Right cardiac atrium (tissue), 5 donors: ENCODE data around the gene SLIT3. TPM values are rescaled to one million over a fixed set of nuclear protein-coding genes. Genes with fewer than 3 reads are reported as not detected.

Experiments used
- ATAC-seq, 2 donors: fragments of 200-7000 bp; cut with Tn5 transposase; one replicate each; pipeline versions ENCODE4 v1.8.0 to v1.9.1; 2020; ENCODE audit warnings: moderate library complexity in 2 of 2, mild to moderate bottlenecking in 1 of 2
- DNase-seq, 3 donors: peaks; one replicate each; pipeline ENCODE4 v3.0.0-alpha.2; 2020
- H3K27ac ChIP-seq: one replicate; pipeline ENCODE4 v1.5.1; 2013; ENCODE audit warnings: mild to moderate bottlenecking, low read length, control low read depth, moderate library complexity
- H3K27me3 ChIP-seq: one replicate; pipeline ENCODE4 v1.6.1; 2013; ENCODE audit not compliant: control insufficient read depth, insufficient read depth
- H3K4me1 ChIP-seq: one replicate; pipeline ENCODE4 v1.6.1; 2013; ENCODE audit warnings: low read length; ENCODE audit not compliant: control insufficient read depth, insufficient read depth
- H3K4me3 ChIP-seq: one replicate; pipeline ENCODE4 v1.5.1; 2013; ENCODE audit warnings: low read length, control low read depth
- H3K9me3 ChIP-seq: one replicate; pipeline ENCODE4 v1.6.1; 2013; ENCODE audit warnings: low read length; ENCODE audit not compliant: control insufficient read depth
- WGBS: extraction: QIAGEN DNeasy Blood & Tissue Kit; methylation state at CpG from one replicate; pipeline ENCODE4 v1.1.7; 2013; 5-methylcytosine and 5-hydroxymethylcytosine counted together
- intact Hi-C, 4 donors: fragments of 100-400 bp; cut with DNase I; formaldehyde crosslinking; loops; one replicate each; pipeline versions ENCODE4 v1.11.0 to v1.14.0; 2022 to 2023
- polyA plus RNA-seq: library from polyadenylated mRNA; stranded (reverse); fragments of 200-250 nt; gene quantifications from one replicate; pipeline ENCODE4 v1.2.3, GENCODE V29; 2013
- total RNA-seq, 4 donors: library from RNA; stranded (reverse); fragmentation: NEBNext Ultra II Directional; extraction: Animal tissue kit (Norgen Biotek cat#: 25700); gene quantifications; one replicate each; pipeline ENCODE4 v1.2.1, GENCODE V29; 2021
- donor health status: healthy with polysubstance abuse.
- donor health status: DM: no; HTN: yes; CAD: no.
- donor health status: DM: no; HTN: no; CAD: no.
- donor health status: DM: no; HTN: yes; CAD: no; lungs with severe emphysema.
- donor health status: DM: yes; HTN: yes; CAD: no.

SLIT3 gene
- total and polyA plus RNA-seq, 5 donors, result 32.9 to 188 (median 109) TPM

GRCh38 chr5:169095976-169096375 is 205.0 kb downstream of the SLIT3 start:
- Histone ChIP-seq H3K27ac (no peak overlapping the region), H3K4me3 (no peak overlapping the region), H3K9me3 (no peaks in the 10 kb centered on the region), H3K4me1 (peaks cover 13% of the 10 kb centered on the region), H3K27me3 (no peaks in the 10 kb centered on the region)
- WGBS, result 55% methylated on average over 1 of the region's 1 CpG
- DNase-seq (no peak), ATAC-seq (no peak)
- intact Hi-C loops, result no loop called here

- 85% methylated on average over 4 of the region's 4 CpGs for WGBS
- peaks cover 11% of the 10 kb centered on the region for H3K4me1 ChIP-seq
- H3K4me3 ChIP-seq, result no peak overlapping the region
- no peak overlapping the region for H3K27ac ChIP-seq
- H3K9me3 ChIP-seq, result no peaks in the 10 kb centered on the region
- intact Hi-C loops, result no loop called here
- ATAC-seq, result no peak
- DNase-seq, result no peak
- no peaks in the 10 kb centered on the region for H3K27me3 ChIP-seq
These were observed 205.5 kb downstream of the SLIT3 start for GRCh38 chr5:169095410-169095960.

- Histone ChIP-seq H3K27ac (no peak overlapping the region), H3K9me3 (no peaks in the 10 kb centered on the region), H3K4me1 (peaks cover 6% of the 10 kb centered on the region), H3K27me3 (no peaks in the 10 kb centered on the region), H3K4me3 (no peak overlapping the region)
- WGBS, result 65% methylated on average over 7 of the region's 7 CpGs
- ATAC-seq (no peak), DNase-seq (no peak)
- intact Hi-C loops, result no loop called here
These were observed 206.1 kb downstream of the SLIT3 start for GRCh38 chr5:169094586-169095409.

- Histone ChIP-seq H3K27ac (no peak overlapping the region), H3K4me3 (no peak overlapping the region), H3K27me3 (no peaks in the 10 kb centered on the region), H3K4me1 (no peaks in the 10 kb centered on the region), H3K9me3 (no peaks in the 10 kb centered on the region)
- DNase-seq (no peak), ATAC-seq (peak in 1 of 2 donors; percentile 42)
- intact Hi-C loops, result no loop called here
- WGBS, result 70% methylated on average over 9 of the region's 9 CpGs
These were observed 209.5 kb downstream of the SLIT3 start for GRCh38 chr5:169091396-169091980.

GRCh38 chr5:169089343-169089742 is 211.6 kb downstream of the SLIT3 start:
- no peaks in the 10 kb centered on the region for H3K4me1 ChIP-seq
- no peaks in the 10 kb centered on the region for H3K9me3 ChIP-seq
- intact Hi-C loops, result no loop called here
- ATAC-seq (no peak), DNase-seq (no peak)
- 90% methylated on average over 3 of the region's 3 CpGs for WGBS
- no peak overlapping the region for H3K4me3 ChIP-seq
- H3K27ac ChIP-seq, result no peak overlapping the region
- no peaks in the 10 kb centered on the region for H3K27me3 ChIP-seq

- Histone ChIP-seq H3K9me3 (no peaks in the 10 kb centered on the region), H3K4me3 (no peak overlapping the region), H3K27ac (no peak overlapping the region), H3K4me1 (no peaks in the 10 kb centered on the region), H3K27me3 (no peaks in the 10 kb centered on the region)
- WGBS, result 83% methylated on average over 11 of the region's 11 CpGs
- intact Hi-C loops, result no loop called here
- ATAC-seq (no peak), DNase-seq (no peak)
These were observed 212.8 kb downstream of the SLIT3 start for GRCh38 chr5:169088028-169088725.

- WGBS, result 85% methylated on average over 8 of the region's 8 CpGs
- Histone ChIP-seq H3K9me3 (no peaks in the 10 kb centered on the region), H3K4me3 (no peak overlapping the region), H3K27me3 (no peaks in the 10 kb centered on the region), H3K27ac (no peak overlapping the region), H3K4me1 (no peaks in the 10 kb centered on the region)
- ATAC-seq (no peak), DNase-seq (no peak)
- intact Hi-C loops, result no loop called here
These were observed 215.3 kb downstream of the SLIT3 start for GRCh38 chr5:169085636-169086035.

GRCh38 chr5:169085212-169085611 is 215.7 kb downstream of the SLIT3 start:
- Histone ChIP-seq H3K4me3 (no peak overlapping the region), H3K27me3 (no peaks in the 10 kb centered on the region), H3K27ac (no peak overlapping the region), H3K9me3 (no peaks in the 10 kb centered on the region), H3K4me1 (no peaks in the 10 kb centered on the region)
- intact Hi-C loops, result no loop called here
- DNase-seq (no peak), ATAC-seq (no peak)
- WGBS, result 72% methylated on average over 4 of the region's 4 CpGs

- no peak for ATAC-seq
- WGBS, result 62% methylated on average over 4 of the region's 4 CpGs
- no peaks in the 10 kb centered on the region for H3K4me1 ChIP-seq
- H3K4me3 ChIP-seq, result no peak overlapping the region
- no peaks in the 10 kb centered on the region for H3K27me3 ChIP-seq
- no peaks in the 10 kb centered on the region for H3K9me3 ChIP-seq
- no peak for DNase-seq
- H3K27ac ChIP-seq, result no peak overlapping the region
- intact Hi-C loops, result no loop called here
These were observed 216.2 kb downstream of the SLIT3 start for GRCh38 chr5:169084775-169085174.

- WGBS, result 80% methylated on average over 8 of the region's 8 CpGs
- ATAC-seq, result no peak
- intact Hi-C loops, result no loop called here
- Histone ChIP-seq H3K4me3 (no peak overlapping the region), H3K27ac (no peak overlapping the region), H3K4me1 (no peaks in the 10 kb centered on the region), H3K27me3 (no peaks in the 10 kb centered on the region), H3K9me3 (no peaks in the 10 kb centered on the region)
- no peak for DNase-seq
These were observed 217.4 kb downstream of the SLIT3 start for GRCh38 chr5:169083394-169084018.
